Dendritic cell treated with granulocyte-macrophage colony-stimulating factor and Interleukin-4, amounts not matched to agents 40 ng/mL and 50 ng/mL, for 4 days (primary cell): ENCODE data around the gene SLC52A3.

Experiments used
- H3K27ac Mint-ChIP-seq: one replicate; pipeline ENCODE4 v1.8.0; 2022; ENCODE audit warnings: mild to moderate bottlenecking, mixed read lengths
- H3K27me3 Mint-ChIP-seq: one replicate; pipeline ENCODE4 v1.8.0; 2022; ENCODE audit warnings: mild to moderate bottlenecking, mixed read lengths
- H3K36me3 Mint-ChIP-seq: one replicate; pipeline ENCODE4 v1.8.0; 2022; ENCODE audit warnings: low read depth, mixed read lengths
- H3K4me1 Mint-ChIP-seq: one replicate; pipeline ENCODE4 v1.8.0; 2022; ENCODE audit warnings: low read depth, mixed read lengths
- H3K4me3 Mint-ChIP-seq: one replicate; pipeline ENCODE4 v1.8.0; 2022; ENCODE audit warnings: mild to moderate bottlenecking, moderate library complexity, mixed read lengths
- H3K9me3 Mint-ChIP-seq: one replicate; pipeline ENCODE4 v1.8.0; 2022; ENCODE audit warnings: mixed read lengths
- intact Hi-C: fragments of 100-400 bp; cut with micrococcal nuclease; formaldehyde crosslinking; loops from one replicate; pipeline ENCODE4 v1.15.0; 2022

The SLC52A3 gene

DNA sequence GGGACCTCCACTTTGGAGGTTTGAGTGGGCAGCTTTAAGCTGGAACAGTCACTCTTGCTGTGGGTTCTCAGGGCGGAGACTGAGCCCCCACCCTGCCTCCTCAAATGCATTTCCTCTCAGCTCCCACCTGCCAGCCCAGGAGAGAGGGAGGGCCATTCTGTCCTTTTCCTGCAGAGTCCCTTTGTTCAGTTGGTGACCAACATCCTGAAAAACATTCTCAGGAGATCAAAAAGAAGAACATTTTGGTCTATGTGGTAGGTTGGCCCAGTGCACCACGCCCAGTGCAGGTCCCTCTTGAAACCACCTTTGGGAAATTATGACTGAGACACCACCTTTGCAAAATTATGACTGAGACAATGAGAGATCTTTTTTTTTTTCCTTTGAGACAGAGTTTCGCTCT is 13.4 kb downstream of the SLC52A3 start:
- Mint-ChIP-seq H3K9me3 (no peaks in the 10 kb centered on the region), H3K27ac (no peak overlapping the region), H3K36me3 (no peaks in the 10 kb centered on the region), H3K4me1 (no peaks in the 10 kb centered on the region), H3K4me3 (no peak overlapping the region), H3K27me3 (peaks cover 2% of the 10 kb centered on the region)
- intact Hi-C loops: no loop called here

DNA sequence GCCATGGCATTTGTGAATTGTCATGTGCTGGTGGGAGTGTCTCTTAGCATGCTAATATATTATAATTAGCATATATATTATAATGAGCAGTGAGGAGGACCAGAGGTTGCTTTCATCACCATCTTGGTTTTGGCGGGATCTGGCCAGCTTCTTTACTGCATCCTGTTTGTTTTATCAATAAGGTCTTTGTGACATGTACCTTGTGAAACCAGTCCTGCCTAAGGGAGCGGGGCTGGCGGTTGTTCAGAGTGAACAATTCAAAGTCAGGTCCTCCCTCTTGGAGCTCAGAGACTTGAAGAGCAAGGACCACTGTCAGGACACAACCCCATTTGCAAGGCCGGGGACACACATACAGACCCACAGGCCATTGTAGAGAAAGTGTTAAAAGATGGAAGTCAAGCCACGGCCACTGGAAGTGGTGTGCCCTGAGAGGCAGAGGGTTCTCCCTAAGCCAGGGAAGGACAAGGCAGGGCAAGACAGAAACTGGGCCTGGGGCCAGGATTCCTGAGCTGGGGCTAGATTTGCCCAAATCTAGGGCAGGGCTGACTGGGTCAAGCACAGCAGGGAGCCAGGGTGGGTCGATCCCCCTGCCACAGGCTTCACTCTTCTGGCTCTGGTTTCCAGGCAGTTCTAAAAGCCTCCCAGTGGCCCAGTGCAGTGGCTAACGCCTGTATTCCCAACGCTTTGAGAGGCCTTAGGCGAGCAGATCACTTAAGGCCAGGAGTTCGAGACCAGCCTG is 14.2 kb downstream of the SLC52A3 start:
- H3K27me3 Mint-ChIP-seq: peaks cover 2% of the 10 kb centered on the region
- H3K27ac Mint-ChIP-seq: no peak overlapping the region
- no peaks in the 10 kb centered on the region for H3K36me3 Mint-ChIP-seq
- intact Hi-C loops: no loop called here
- H3K4me1 Mint-ChIP-seq: no peaks in the 10 kb centered on the region
- H3K4me3 Mint-ChIP-seq: no peak overlapping the region
- H3K9me3 Mint-ChIP-seq: no peaks in the 10 kb centered on the region

DNA sequence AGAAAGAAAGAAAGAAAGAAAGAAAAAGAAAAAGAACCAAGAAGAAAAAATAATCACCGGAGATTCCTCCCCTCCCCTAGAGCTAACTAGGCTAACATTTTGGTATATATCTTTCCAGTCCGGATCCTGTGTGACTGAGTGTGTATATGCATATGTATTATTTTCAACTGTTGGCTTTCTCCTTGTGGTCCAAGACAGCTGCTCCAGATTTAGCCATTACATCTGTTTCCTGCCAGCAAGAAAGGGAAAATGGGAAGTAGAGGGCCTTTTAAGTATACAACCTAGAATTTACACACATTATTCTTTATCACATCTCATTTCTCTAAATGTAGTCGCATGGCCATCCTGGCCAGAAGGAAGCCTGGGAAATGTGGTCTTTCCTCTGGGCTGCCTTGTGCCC is 15.2 kb downstream of the SLC52A3 start:
- Mint-ChIP-seq H3K4me3 (no peak overlapping the region), H3K27ac (no peak overlapping the region), H3K27me3 (peaks cover 2% of the 10 kb centered on the region), H3K36me3 (no peaks in the 10 kb centered on the region), H3K4me1 (no peaks in the 10 kb centered on the region), H3K9me3 (no peaks in the 10 kb centered on the region)
- intact Hi-C loops: no loop called here

DNA sequence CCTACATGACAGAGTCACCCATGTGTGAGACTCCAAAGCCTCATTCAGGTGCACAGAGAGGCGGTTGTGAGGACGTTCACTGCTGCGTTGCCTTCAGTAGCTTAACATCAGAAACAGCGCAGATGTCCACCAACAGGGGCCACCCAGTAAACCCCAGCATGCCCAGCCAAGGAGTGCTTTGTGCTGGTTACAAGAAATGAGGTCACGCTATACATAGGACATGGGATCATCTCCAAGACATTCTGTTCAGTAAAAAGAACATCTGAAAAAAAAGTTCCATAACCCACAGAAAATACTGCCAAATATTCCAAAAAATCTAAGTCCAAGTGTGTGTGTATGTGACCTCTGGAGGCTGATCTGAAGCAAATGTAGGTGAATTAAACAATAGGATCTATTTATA is 16.0 kb downstream of the SLC52A3 start:
- Mint-ChIP-seq H3K4me3 (no peak overlapping the region), H3K36me3 (no peaks in the 10 kb centered on the region), H3K27ac (no peak overlapping the region), H3K9me3 (no peaks in the 10 kb centered on the region), H3K27me3 (peaks cover 2% of the 10 kb centered on the region), H3K4me1 (no peaks in the 10 kb centered on the region)
- intact Hi-C loops: no loop called here

DNA sequence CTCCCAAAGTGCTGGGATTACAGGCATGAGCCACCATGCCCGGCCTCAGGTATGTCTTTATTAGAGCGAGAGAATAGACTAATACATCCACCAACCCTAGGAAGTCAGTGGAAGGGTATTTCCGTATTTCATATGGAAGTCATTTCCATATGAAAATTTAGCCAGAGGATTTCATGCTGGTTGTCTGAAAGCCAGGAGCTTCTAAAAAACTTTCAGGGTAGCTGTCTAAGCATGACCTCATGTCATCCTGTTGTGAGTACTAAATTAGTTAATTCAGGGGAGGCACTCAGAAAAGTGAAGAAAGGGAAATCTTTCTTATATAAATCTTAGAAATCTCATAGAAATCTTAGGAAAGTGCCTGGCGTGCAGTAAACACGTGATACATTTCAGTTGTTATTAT is 16.5 kb downstream of the SLC52A3 start:
- no peak overlapping the region for H3K27ac Mint-ChIP-seq
- H3K4me3 Mint-ChIP-seq: no peak overlapping the region
- no peaks in the 10 kb centered on the region for H3K4me1 Mint-ChIP-seq
- no peaks in the 10 kb centered on the region for H3K36me3 Mint-ChIP-seq
- H3K9me3 Mint-ChIP-seq: no peaks in the 10 kb centered on the region
- peaks cover 2% of the 10 kb centered on the region for H3K27me3 Mint-ChIP-seq
- intact Hi-C loops: no loop called here

DNA sequence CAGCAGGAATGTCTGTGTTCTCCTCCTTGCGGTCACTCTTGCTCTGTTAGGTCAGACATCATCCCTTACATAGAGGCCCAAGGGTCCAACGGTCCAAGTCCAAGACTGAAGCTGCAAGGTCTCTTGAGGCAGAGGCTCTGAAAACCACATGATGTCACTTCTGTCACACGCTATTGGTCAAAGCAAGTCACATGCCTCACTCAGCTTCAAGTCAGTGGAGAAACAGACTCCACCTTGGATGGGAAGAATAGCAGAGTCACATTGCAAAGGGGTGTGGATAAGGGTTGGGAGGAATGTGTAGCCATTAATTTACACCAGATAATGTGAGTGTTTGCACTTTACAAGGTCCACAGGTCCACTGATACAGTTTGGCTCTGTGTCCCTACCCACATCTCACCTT is 17.5 kb downstream of the SLC52A3 start:
- H3K9me3 Mint-ChIP-seq: peaks cover 1% of the 10 kb centered on the region
- H3K36me3 Mint-ChIP-seq: no peaks in the 10 kb centered on the region
- H3K27ac Mint-ChIP-seq: no peak overlapping the region
- H3K4me1 Mint-ChIP-seq: no peaks in the 10 kb centered on the region
- intact Hi-C loops: no loop called here
- no peak overlapping the region for H3K4me3 Mint-ChIP-seq
- H3K27me3 Mint-ChIP-seq: peaks cover 2% of the 10 kb centered on the region

DNA sequence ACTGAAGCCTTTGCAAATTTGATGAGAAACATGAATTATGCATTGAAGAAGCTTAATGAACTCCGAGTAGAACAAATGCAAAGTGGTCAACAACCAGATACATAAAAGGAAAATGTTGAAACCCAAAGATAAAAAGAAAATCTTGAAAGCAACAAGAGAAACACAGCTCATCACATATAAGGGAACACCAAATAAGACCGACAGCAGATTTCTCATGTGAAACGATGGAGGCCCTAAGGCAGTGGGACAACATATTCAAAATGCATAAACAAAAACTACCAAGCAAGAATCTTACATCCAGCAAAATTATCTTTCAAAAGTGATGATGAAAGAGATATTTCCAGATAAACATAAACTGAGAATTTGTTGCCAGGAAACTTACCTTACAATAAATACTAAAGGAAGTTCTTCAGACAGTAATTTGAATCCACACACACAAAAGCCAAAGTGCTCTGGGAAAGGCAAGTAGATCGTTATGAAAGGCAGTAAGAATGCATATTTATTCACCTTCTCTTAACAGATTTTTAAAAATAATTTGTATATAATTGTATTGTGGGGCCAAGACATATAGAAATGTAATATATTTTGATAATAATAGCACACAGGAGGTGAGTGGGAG is 22.5 kb downstream of the SLC52A3 start:
- Mint-ChIP-seq H3K4me3 (no peak overlapping the region), H3K4me1 (no peaks in the 10 kb centered on the region), H3K36me3 (no peaks in the 10 kb centered on the region), H3K27ac (no peak overlapping the region), H3K27me3 (peaks cover 5% of the 10 kb centered on the region), H3K9me3 (peaks cover 19% of the 10 kb centered on the region)
- intact Hi-C loops: no loop called here

DNA sequence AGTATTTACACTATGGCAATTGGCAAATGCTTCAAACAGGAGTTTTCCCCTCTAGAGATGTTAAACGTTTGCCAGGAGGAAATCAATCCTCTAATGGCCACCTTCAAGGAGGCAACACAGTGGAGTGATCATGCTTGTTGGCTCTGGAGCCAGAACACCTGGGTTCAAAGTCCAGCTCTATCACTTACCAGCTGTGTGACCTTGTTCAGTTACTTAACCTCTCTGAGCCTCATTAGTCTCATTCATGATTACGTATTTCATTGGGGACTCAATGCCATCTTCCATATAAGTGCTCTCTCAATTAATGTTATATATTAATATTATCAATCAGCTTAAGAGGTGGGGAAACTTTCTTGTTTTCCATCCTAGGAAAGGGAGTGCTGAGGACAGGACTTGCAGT is 26.1 kb downstream of the SLC52A3 start:
- Mint-ChIP-seq H3K36me3 (no peaks in the 10 kb centered on the region), H3K27me3 (peaks cover 5% of the 10 kb centered on the region), H3K4me3 (no peak overlapping the region), H3K4me1 (no peaks in the 10 kb centered on the region), H3K27ac (no peak overlapping the region), H3K9me3 (peaks cover 19% of the 10 kb centered on the region)
- intact Hi-C loops: no loop called here

DNA sequence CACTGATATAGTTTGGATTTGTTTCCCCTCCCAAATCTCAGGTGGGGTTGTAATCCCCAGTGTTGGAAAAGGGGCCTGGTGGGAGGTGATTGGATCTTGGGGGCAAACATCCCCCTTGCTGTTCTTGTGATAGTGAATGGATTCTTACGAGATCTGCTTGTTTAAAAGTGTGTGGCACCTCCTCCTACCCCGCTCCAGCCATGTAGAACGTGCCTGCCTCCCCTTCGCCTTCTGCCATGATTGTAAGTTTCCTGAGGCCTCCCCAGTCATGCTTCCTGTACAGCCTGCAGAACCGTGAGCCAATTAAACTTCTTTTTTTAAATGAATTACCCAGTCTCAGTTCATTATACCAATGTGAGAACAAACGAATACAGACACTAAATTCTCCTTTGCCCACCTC is 26.7 kb downstream of the SLC52A3 start:
- Mint-ChIP-seq H3K27ac (no peak overlapping the region), H3K4me3 (no peak overlapping the region), H3K4me1 (no peaks in the 10 kb centered on the region), H3K27me3 (peaks cover 5% of the 10 kb centered on the region), H3K36me3 (no peaks in the 10 kb centered on the region), H3K9me3 (peaks cover 19% of the 10 kb centered on the region)
- intact Hi-C loops: no loop called here

DNA sequence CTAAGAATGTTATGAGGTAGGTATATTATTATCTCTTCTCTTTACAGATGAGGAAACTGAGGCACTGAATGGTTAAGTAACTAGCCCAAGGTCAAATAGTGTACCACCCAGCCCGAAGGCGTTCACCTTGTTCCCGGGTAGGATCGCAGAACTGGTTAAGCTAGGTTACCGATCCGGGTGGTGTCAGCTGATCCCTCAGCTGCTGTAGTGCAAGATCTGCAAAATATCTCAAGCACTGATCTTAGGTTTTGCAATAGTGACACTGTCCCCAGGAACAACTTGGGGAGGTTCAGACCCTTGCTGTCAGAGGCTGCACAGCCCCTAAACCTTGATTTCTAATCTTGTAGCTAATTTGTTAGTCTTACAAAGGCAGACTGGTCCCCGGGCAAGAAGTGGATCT is 28.1 kb downstream of the SLC52A3 start:
- H3K36me3 Mint-ChIP-seq: no peaks in the 10 kb centered on the region
- no peak overlapping the region for H3K27ac Mint-ChIP-seq
- H3K4me1 Mint-ChIP-seq: no peaks in the 10 kb centered on the region
- H3K9me3 Mint-ChIP-seq: peaks cover 11% of the 10 kb centered on the region
- H3K27me3 Mint-ChIP-seq: peaks cover 5% of the 10 kb centered on the region
- intact Hi-C loops: no loop called here
- H3K4me3 Mint-ChIP-seq: no peak overlapping the region

DNA sequence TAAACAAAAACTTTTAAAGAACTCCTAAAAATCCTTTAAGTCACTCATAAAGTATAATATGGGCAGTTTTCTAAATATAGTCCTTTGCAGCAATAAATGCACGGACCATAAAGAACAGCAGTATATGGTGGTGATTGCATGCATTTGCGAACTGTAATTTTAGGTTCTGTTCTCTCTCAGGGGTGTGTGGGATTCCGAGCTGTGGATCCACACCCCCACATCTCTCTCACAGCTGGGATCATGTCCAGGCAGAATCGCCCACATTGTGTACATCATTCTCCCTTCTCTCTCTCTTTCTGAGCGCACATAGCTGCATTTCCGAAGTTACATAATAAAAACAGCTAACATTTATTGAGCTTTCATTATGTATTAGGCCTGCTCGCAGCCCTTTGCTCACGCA is 28.6 kb downstream of the SLC52A3 start:
- intact Hi-C loops: loop anchor here (1.0 to 10.0 kb wide), 3 partner anchors 87 to 385 kb away; partner anchors contain the start of gene SRXN1
- Mint-ChIP-seq H3K9me3 (peaks cover 7% of the 10 kb centered on the region), H3K4me1 (no peaks in the 10 kb centered on the region), H3K27me3 (peaks cover 5% of the 10 kb centered on the region), H3K27ac (no peak overlapping the region), H3K4me3 (no peak overlapping the region), H3K36me3 (no peaks in the 10 kb centered on the region)

DNA sequence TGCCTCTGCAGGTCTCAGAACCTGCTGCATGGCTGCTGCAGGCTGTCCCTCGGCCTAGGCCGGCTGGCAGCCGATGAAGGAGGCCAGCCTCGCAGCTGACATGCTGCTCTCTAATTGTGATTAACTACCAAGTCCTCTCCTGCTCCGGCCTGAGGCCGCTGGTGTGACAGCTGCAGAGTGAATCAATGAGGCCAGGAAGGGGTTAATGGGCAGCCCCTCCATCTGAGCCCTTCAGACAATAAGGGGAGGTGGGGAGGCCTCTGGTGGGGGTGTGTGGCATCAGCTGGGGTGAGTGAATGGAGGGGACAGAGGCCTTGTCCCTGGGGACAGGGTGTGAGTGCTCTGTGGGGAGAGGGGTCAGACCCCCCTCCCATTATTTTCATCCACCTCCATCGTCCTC is 34.4 kb downstream of the SLC52A3 start:
- H3K9me3 Mint-ChIP-seq: no peaks in the 10 kb centered on the region
- peaks cover 28% of the 10 kb centered on the region for H3K27me3 Mint-ChIP-seq

DNA sequence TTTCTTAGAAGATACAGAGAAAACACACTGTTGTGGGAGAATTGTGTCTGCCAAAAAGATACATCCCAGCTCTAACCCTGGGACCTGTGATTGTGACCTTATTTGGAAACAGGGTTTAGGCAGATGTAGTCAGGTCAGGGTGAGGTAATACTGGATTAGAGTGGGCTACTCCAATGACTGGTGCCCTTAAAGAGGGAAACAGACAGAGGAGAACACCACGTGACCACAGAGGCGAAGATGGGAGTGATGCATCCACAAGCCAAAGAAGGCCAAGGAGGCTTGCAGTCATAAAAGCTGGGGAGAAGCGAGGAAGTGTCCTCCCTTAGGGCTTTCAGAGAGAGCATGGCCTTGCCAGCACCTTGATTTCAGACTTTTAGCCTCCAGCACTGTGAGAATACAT is 35.6 kb downstream of the SLC52A3 start:
- intact Hi-C loops: loop anchor here (10.0 kb wide), 1 partner anchor 378 kb away; no protein-coding TSS in a partner anchor

More for the DNA sequence above, 34.4 kb downstream of the SLC52A3 start:
- H3K27ac Mint-ChIP-seq: no peak overlapping the region
- no peak overlapping the region for H3K4me3 Mint-ChIP-seq
- H3K36me3 Mint-ChIP-seq: no peaks in the 10 kb centered on the region
- peaks cover under 1% of the 10 kb centered on the region for H3K4me1 Mint-ChIP-seq
- intact Hi-C loops: loop anchor here (10.0 kb wide), 1 partner anchor 379 kb away; no protein-coding TSS in a partner anchor

DNA sequence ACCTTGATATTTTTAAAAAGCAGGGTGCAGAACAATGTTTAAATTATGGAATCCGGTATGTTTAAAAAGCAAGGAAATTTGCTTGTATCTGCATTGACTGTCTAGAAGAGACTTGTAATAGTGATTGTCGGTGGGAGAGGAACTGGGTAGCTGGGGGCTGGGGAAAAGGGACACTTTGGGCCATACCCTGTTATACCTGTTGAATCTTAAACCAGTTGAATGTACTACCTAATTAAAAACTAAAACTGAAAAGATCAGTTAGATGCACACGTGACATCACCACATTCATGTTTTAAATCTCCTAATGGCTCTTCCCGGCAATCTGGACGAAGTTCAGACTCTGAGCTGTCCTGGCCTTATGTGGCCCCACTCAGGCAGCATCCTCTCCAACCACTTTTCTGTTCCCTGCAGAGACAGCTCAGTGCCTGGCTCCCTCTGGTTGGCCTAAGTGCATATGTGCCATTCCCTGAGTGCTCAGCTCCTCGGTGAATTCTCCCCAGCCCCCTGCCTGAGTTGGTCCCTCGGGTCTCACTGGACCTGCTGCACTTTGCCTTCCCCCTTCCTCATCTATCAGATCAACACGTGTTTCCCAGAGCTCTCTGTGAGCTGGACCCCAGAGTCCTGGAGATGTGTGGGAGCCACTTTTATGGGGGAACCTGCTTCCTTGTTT is 36.3 kb downstream of the SLC52A3 start:
- Mint-ChIP-seq H3K9me3 (no peaks in the 10 kb centered on the region), H3K4me3 (no peak overlapping the region), H3K27me3 (peaks cover 40% of the 10 kb centered on the region), H3K27ac (no peak overlapping the region), H3K4me1 (peaks cover 6% of the 10 kb centered on the region), H3K36me3 (no peaks in the 10 kb centered on the region)
- intact Hi-C loops: loop anchor here (10.0 kb wide), 1 partner anchor 377 kb away; no protein-coding TSS in a partner anchor

More for the DNA sequence above, 35.6 kb downstream of the SLC52A3 start:
- peaks cover 6% of the 10 kb centered on the region for H3K4me1 Mint-ChIP-seq
- no peaks in the 10 kb centered on the region for H3K36me3 Mint-ChIP-seq
- no peak overlapping the region for H3K4me3 Mint-ChIP-seq
- peaks cover 36% of the 10 kb centered on the region for H3K27me3 Mint-ChIP-seq
- H3K27ac Mint-ChIP-seq: no peak overlapping the region
- no peaks in the 10 kb centered on the region for H3K9me3 Mint-ChIP-seq
